GF-D8 (cell line): Measurements from ENCODE around the gene CEP295NL.

Experiments
- DNase-seq: peaks from one replicate; lab custom pipeline; 2025; lab: John Stamatoyannopoulos, UW

Gene CEP295NL

DNA sequence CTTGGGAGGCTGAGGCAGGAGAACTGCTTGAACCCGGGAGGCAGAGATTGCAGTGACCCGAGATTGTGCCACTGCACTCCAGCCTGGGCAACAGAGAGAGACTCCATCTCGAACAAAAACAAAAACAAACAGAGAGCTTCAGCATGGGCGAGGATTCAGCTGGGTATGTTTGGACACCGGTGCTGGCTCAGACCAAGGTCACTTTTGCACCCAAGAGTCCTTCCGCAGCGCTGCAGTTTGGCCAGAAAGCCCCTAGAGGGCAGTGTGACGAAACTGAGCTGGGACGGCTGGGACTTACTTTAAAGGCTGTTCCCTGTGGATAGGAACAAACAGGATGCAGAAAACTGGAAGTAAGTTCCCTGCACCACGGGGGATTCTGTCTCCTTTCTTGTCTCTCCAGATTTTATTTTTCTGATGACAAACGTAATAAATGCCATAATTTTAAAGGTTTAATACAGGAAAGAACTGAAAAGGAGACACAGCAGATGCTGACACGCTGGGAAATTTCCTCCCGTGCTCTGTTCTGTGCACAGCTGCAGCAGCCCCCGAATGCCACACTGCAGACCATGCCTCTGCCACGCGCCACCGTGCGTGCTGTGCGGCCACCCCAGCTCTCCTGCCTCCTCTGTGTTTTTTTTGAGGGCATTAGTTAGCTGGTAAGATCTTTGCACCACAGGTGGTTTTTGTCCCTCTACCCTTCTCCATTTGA is 37.2 kb downstream of the CEP295NL start:
- DNase-seq = peak; percentile 16

GRCh38 chr17:78864117-78864516 is 38.9 kb downstream of the CEP295NL start:
- no peak for DNase-seq

- no peak for DNase-seq
These were observed 40.7 kb downstream of the CEP295NL start for GRCh38 chr17:78862073-78863023.

- no peak for DNase-seq
These were observed 41.8 kb downstream of the CEP295NL start for GRCh38 chr17:78861229-78861628.

- DNase-seq = no peak
These were observed 44.0 kb downstream of the CEP295NL start for GRCh38 chr17:78859051-78859450.

DNA sequence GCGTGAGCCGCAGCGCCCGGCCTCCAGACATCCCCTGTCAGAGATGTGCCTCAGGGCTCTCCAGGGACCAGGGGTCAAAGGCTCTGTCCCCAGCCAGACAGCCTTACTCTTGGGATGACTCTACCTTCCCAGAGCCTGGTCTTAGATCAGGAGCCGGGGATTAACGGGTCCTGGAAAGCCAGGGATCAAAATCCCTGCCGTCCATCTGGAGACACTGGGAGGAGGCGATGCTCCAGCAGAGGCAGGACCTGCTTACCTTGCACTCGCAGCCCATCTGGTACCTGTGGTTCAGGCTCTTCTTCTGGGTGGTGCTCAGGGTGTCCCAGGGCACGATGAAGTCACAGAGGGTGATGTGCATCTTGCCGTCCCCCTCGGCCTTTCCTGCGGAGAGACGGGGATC is 45.7 kb downstream of the CEP295NL start:
- no peak for DNase-seq

- no peak for DNase-seq
These were observed 47.3 kb downstream of the CEP295NL start for GRCh38 chr17:78855561-78856165.

DNA sequence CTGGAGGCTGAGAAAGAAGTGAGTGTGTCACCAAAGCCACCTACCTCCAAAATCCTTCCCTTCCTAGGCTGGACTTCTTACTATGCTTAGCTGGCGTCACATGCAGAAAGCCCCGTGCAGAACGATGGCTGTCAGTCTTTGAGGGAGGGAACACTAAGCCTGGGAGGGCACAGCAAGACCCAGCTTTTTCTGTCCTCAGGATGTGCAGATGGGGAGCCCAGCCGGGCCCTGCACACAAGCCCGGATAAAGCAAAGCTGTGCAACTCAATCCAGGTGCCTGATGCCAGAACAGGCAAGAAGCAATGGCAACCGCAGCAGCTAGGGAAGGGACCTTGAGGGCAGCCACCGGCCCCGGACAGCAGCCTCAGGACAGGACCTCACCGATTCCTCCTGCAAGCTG is 48.5 kb downstream of the CEP295NL start:
- DNase-seq = no peak

DNA sequence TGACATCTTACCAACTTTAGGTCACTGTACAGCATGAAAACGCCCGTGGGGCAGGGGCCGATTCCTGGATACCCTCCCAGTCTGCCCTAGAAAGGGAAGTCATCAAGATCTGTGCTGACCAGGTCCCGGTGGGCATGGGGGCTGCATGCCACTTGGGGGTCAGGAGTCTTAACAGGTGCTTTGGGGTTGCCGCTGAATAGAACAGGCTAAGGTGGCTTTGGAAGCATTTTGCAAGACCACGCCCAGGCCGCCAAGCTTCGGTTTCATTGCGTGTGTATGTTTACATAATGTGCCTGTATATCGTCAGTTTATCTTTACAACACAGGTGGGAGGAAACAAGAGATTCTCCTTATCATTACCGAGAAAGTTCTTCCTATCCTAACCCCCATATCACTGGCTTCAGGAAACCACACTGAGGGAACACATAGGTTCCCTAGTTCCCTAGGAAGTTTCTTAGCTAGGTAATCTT is 49.0 kb downstream of the CEP295NL start:
- no peak for DNase-seq

GRCh38 chr17:78852709-78853121 is 50.3 kb downstream of the CEP295NL start:
- DNase-seq = no peak

DNA sequence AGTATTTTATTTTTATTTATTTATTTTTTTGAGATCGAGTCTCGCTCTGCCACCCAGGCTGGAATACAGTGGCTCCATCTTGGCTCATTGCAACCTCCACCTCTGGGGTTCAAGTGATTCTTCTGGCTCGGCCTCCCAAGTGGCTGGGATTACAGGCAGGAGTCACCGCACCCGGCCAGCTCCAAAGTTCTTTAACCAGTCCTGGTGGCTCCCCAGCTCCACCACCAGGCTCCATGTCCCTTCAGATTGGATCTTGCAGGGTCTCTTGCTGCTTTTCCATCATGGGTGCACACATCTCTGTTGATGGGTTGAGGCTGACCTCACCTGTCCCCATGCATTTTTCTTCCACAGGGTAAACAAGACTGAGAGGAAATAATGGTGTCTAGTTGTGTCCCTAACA is 54.0 kb downstream of the CEP295NL start:
- DNase-seq = no peak

GRCh38 chr17:78847052-78847451 is 55.9 kb downstream of the CEP295NL start:
- DNase-seq = no peak

- DNase-seq = no peak
These were observed 58.5 kb downstream of the CEP295NL start for GRCh38 chr17:78844301-78845005.

GRCh38 chr17:78842881-78843565 is 60.0 kb downstream of the CEP295NL start:
- DNase-seq = peak; percentile 25

DNA sequence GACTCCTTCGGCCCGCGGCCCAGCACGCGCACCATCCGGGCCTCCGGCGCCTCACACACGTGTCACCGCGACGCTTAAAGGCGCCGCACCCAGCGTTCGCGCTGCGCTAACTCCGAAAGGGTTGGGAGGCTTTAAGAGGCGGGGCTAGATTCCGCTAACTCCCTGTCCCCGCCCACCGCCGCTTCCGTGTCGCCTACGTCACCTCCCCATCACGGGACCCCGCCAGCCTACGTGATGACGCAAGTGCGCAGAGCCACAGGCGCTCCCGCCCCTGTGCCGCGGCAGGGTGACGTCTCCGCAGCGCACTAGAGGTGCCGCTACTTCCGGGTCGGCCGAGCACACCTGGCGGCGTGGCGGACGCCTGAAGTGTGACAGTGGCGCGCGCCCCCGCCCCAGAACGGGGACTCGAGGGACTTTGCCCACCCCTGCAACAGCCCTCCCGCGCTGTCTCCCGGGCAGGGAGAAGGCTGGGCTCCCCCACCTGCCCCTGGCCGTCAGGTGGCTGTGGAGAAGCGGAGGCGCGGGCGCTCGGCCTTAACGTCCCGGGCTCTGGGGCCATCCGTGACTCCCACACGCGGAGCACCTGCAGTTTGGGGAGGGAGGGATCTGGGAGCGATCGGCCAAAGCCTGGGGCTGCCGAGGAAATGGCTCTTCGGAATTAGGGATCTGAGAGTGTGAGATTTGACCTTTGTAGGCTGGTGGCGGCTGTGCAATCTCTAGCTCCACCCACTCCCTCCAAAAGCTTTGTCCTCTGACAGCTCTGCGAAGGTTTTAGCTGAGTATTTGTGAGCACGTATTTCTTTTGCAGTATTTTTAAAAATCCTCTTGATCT is 62.0 kb downstream of the CEP295NL start, which contains the start of gene USP36:
TSS of gene USP36 (minus strand) at position 35 of the 832 bp plus-strand sequence. CDS start 4,451 bp downstream, outside the sequence.
- peak; percentile 94 for DNase-seq
